SU-DHL-6 (cell line): ENCODE measurements around the gene HECW1.

ENCODE experiments used
- H2AFZ ChIP-seq: fragments of 200-600 bp; sonication (generic); 2 replicates; pipeline ENCODE4 v1.6.1; 2014; ENCODE audit warnings: low read depth, mild to moderate bottlenecking, moderate library complexity, mixed read lengths, antibody characterized with exemption, low read length; ENCODE audit not compliant: severe bottlenecking
- H3F3A ChIP-seq: fragments of 200-600 bp; shearing (Covaris generic); 2 replicates; pipeline ENCODE4 v1.6.0; 2016; ENCODE audit warnings: antibody characterized with exemption, mild to moderate bottlenecking; ENCODE audit not compliant: insufficient read depth
- H3K27ac ChIP-seq: fragments of 200-600 bp; sonication (generic); 2 replicates; pipeline ENCODE4 v1.5.1; 2016; ENCODE audit warnings: low read depth, mild to moderate bottlenecking, low read length, moderate library complexity, mixed read lengths
- H3K27me3 ChIP-seq: fragments of 200-600 bp; sonication (generic), shearing (Covaris generic); 2 replicates; pipeline ENCODE4 v1.6.0; 2014; ENCODE audit warnings: mild to moderate bottlenecking, low read length
- H3K36me3 ChIP-seq: fragments of 200-600 bp; sonication (generic); 2 replicates; pipeline ENCODE4 v1.6.1; 2014; ENCODE audit warnings: mild to moderate bottlenecking, low read length, mixed read lengths
- H3K4me2 ChIP-seq: fragments of 300-600, 200-600 bp; shearing (Covaris generic), sonication (generic); 2 replicates; pipeline ENCODE4 v1.6.0; 2014; ENCODE audit warnings: low read length, low read depth, mild to moderate bottlenecking; ENCODE audit not compliant: poor library complexity, severe bottlenecking
- H3K4me3 ChIP-seq: fragments of 200-600 bp; sonication (generic); 2 replicates; pipeline ENCODE4 v1.5.1; 2014; ENCODE audit warnings: antibody characterized with exemption, low read length, mild to moderate bottlenecking, mixed read lengths; ENCODE audit not compliant: insufficient read depth, poor library complexity, severe bottlenecking
- H3K79me2 ChIP-seq: fragments of 200-600 bp; sonication (generic); 2 replicates; pipeline ENCODE4 v1.6.1; 2014; ENCODE audit warnings: mild to moderate bottlenecking, low read length, moderate library complexity; ENCODE audit not compliant: insufficient read depth
- H3K9ac ChIP-seq: fragments of 200-600 bp; sonication (generic); 2 replicates; pipeline ENCODE4 v1.7.0; 2014; ENCODE audit warnings: mild to moderate bottlenecking, low read length
- H3K9me2 ChIP-seq: fragments of 200-600 bp; sonication (generic); replicated peaks from 2 replicates; pipeline ENCODE4 v1.6.1; 2014; ENCODE audit warnings: low read length; ENCODE audit not compliant: insufficient read depth
- H3K9me3 ChIP-seq: fragments of 200-600 bp; sonication (generic); 2 replicates; pipeline ENCODE4 v1.6.1; 2014; ENCODE audit warnings: low read length, mixed read lengths; ENCODE audit not compliant: insufficient read depth
- H4K20me1 ChIP-seq: fragments of 200-600 bp; sonication (generic); 2 replicates; pipeline ENCODE4 v1.6.1; 2014; ENCODE audit warnings: low read depth, mild to moderate bottlenecking, antibody characterized with exemption, low read length, moderate library complexity, mixed read lengths
- EZH2phosphoT487 ChIP-seq: fragments of 200-600 bp; sonication (generic), shearing (Covaris generic); conservative IDR thresholded peaks from 2 replicates; pipeline ENCODE4 v1.6.1; 2018; ENCODE audit warnings: mild to moderate bottlenecking, antibody characterized with exemption, low read length, moderate library complexity, mixed read lengths
- TF ChIP-seq, protein P1 (sequence below): fragments of 200-600 bp; sonication (generic); IDR thresholded peaks from one replicate; pipeline ENCODE4 v1.5.1; 2017; ENCODE audit warnings: antibody characterized with exemption, mild to moderate bottlenecking, low read length, moderate library complexity; ENCODE audit not compliant: insufficient read depth, poor library complexity, severe bottlenecking

Gene HECW1

DNA sequence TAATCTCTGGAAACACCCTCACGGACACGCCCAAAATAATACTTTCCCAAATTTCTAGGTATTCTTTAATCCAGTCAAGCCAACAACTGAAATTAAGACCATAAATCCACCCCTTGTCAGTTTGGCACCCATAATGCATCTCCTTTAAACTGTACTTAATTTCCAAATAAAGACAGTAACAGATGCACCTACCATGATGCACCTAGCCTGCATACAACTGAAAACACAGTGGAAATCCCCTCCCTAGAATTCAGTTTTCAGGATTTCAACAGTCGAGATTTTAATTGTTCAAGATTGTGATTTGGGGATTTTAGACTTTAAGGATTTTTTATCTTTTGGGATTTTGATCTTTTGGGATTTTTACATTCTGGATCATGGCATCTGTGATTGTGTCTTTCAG lies 487.6 kb downstream of the HECW1 start:
- no peak overlapping the region for H3K9ac ChIP-seq
- TF ChIP-seq, protein P1, sequence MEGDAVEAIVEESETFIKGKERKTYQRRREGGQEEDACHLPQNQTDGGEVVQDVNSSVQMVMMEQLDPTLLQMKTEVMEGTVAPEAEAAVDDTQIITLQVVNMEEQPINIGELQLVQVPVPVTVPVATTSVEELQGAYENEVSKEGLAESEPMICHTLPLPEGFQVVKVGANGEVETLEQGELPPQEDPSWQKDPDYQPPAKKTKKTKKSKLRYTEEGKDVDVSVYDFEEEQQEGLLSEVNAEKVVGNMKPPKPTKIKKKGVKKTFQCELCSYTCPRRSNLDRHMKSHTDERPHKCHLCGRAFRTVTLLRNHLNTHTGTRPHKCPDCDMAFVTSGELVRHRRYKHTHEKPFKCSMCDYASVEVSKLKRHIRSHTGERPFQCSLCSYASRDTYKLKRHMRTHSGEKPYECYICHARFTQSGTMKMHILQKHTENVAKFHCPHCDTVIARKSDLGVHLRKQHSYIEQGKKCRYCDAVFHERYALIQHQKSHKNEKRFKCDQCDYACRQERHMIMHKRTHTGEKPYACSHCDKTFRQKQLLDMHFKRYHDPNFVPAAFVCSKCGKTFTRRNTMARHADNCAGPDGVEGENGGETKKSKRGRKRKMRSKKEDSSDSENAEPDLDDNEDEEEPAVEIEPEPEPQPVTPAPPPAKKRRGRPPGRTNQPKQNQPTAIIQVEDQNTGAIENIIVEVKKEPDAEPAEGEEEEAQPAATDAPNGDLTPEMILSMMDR: no peak
- TF ChIP-seq EZH2phosphoT487: no peak
- no peaks in the 10 kb centered on the region for H3K9me2 ChIP-seq
- H3K4me3 ChIP-seq: no peak overlapping the region
- peaks cover 91% of the 10 kb centered on the region for H3K36me3 ChIP-seq
- no peak overlapping the region for H2AFZ ChIP-seq
- no peaks in the 10 kb centered on the region for H3K27me3 ChIP-seq
- H3K4me2 ChIP-seq: no peak overlapping the region
- H3K27ac ChIP-seq: no peak overlapping the region
- peaks cover 59% of the 10 kb centered on the region for H3F3A ChIP-seq
- peaks cover 91% of the 10 kb centered on the region for H4K20me1 ChIP-seq
- peaks cover 100% of the 10 kb centered on the region for H3K79me2 ChIP-seq
- H3K9me3 ChIP-seq: no peaks in the 10 kb centered on the region

DNA sequence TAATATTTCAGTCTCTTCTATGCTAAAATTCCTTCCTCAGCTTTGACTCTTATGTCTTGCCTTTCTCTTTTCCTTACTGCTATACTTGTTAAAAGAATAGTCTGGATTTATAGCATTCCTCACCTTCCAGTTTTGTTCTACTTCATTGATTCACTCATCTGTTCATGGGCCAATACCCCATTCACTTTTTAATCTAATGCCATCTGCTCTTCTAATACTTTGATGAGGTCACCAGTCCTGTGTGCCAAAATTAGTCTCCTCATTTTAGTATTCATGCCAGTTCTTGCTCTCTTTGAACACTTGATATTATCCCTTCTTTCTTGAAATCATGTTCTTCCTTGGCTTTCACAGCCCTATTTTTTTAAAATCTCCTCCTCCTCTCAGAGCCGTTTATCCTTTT lies 489.8 kb downstream of the HECW1 start:
- Histone ChIP-seq H3K9ac (no peak overlapping the region), H3K27ac (no peak overlapping the region), H3K9me3 (no peaks in the 10 kb centered on the region), H3F3A (peaks cover 58% of the 10 kb centered on the region), H3K9me2 (no peaks in the 10 kb centered on the region), H3K4me3 (no peak overlapping the region), H2AFZ (no peak overlapping the region), H4K20me1 (peaks cover 85% of the 10 kb centered on the region), H3K27me3 (no peaks in the 10 kb centered on the region), H3K4me2 (no peak overlapping the region), H3K79me2 (peaks cover 100% of the 10 kb centered on the region), H3K36me3 (peaks cover 89% of the 10 kb centered on the region)
- TF ChIP-seq, protein P1: no peak
- no peak for TF ChIP-seq EZH2phosphoT487

DNA sequence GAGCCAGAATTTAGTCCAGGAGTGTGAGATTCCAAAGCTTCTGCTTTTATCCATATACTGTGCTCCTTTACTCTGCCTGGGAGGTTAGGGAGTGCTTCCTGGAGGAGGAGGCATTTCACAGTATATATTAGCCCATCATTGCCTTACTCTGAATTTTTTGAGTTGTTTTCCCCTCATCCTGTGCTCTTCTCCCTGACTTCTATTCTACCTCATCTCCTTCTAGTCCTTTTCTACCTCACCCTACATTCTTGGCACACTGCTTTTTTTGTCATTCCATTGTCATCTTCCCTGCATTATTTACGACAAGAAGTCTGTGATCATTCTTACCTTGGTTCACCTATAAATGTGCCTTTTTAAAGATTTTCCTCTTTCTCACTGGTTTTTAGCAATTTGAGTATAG lies 491.8 kb downstream of the HECW1 start:
- Histone ChIP-seq H3K4me2 (no peak overlapping the region), H3K27me3 (no peaks in the 10 kb centered on the region), H4K20me1 (peaks cover 90% of the 10 kb centered on the region), H2AFZ (no peak overlapping the region), H3K4me3 (no peak overlapping the region), H3K79me2 (peaks cover 100% of the 10 kb centered on the region), H3F3A (peaks cover 66% of the 10 kb centered on the region), H3K27ac (peak overlapping the region; percentile 1; the same call in 1 of the 2 replicates), H3K9ac (no peak overlapping the region), H3K9me2 (no peaks in the 10 kb centered on the region), H3K9me3 (no peaks in the 10 kb centered on the region), H3K36me3 (peaks cover 89% of the 10 kb centered on the region)
- TF ChIP-seq EZH2phosphoT487: no peak
- TF ChIP-seq, protein P1: no peak
